VCaP (cell line): Measurements from ENCODE around the gene IQCK.

Experiments
- H3K27ac ChIP-seq: fragments of 450-650 bp; 2 replicates; pipeline ENCODE4 v1.5.1; 2017
- TF ChIP-seq, protein P1 (sequence below): fragments of 450-650 bp; conservative IDR thresholded peaks from 2 replicates; pipeline ENCODE4 v1.5.1; 2017; ENCODE audit warnings: mild to moderate bottlenecking, moderate library complexity

IQCK gene

GRCh38 chr16:19878757-19879156, 160.7 kb downstream of the IQCK start:
- no peak overlapping the region for H3K27ac ChIP-seq
- TF ChIP-seq, protein P1, sequence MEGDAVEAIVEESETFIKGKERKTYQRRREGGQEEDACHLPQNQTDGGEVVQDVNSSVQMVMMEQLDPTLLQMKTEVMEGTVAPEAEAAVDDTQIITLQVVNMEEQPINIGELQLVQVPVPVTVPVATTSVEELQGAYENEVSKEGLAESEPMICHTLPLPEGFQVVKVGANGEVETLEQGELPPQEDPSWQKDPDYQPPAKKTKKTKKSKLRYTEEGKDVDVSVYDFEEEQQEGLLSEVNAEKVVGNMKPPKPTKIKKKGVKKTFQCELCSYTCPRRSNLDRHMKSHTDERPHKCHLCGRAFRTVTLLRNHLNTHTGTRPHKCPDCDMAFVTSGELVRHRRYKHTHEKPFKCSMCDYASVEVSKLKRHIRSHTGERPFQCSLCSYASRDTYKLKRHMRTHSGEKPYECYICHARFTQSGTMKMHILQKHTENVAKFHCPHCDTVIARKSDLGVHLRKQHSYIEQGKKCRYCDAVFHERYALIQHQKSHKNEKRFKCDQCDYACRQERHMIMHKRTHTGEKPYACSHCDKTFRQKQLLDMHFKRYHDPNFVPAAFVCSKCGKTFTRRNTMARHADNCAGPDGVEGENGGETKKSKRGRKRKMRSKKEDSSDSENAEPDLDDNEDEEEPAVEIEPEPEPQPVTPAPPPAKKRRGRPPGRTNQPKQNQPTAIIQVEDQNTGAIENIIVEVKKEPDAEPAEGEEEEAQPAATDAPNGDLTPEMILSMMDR = no peak

GRCh38 chr16:19879241-19879792, 161.2 kb downstream of the IQCK start:
- no peak overlapping the region for H3K27ac ChIP-seq
- TF ChIP-seq, protein P1 = no peak

GRCh38 chr16:19881028-19881427, 163.0 kb downstream of the IQCK start:
- TF ChIP-seq, protein P1 = no peak
- H3K27ac ChIP-seq = no peak overlapping the region

- no peak overlapping the region for H3K27ac ChIP-seq
- TF ChIP-seq, protein P1 = no peak
Observed at GRCh38 chr16:19881783-19882182, 163.7 kb downstream of the IQCK start.

DNA sequence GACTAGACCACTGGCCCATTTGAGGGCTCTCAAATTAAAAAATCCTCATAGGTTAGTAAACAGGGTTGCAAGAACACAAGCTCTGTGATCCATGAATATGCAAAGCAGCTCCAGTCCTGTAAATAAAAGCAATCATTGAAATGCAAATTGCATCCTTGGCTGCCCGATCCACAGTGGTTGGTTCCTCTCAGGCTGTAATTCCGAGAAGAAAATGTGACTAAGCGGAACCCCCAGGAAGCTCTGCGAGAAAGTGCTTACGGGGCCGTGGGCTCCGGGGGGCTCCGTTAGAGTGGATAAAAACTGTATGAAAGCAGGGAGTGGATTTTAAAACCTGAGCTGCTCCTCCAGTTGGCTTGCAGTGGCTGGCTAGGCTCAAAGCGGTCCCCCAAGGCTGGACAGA, 164.1 kb downstream of the IQCK start:
- no peak overlapping the region for H3K27ac ChIP-seq
- TF ChIP-seq, protein P1 = no peak

GRCh38 chr16:19882646-19883045, 164.6 kb downstream of the IQCK start:
- no peak overlapping the region for H3K27ac ChIP-seq
- TF ChIP-seq, protein P1 = no peak

DNA sequence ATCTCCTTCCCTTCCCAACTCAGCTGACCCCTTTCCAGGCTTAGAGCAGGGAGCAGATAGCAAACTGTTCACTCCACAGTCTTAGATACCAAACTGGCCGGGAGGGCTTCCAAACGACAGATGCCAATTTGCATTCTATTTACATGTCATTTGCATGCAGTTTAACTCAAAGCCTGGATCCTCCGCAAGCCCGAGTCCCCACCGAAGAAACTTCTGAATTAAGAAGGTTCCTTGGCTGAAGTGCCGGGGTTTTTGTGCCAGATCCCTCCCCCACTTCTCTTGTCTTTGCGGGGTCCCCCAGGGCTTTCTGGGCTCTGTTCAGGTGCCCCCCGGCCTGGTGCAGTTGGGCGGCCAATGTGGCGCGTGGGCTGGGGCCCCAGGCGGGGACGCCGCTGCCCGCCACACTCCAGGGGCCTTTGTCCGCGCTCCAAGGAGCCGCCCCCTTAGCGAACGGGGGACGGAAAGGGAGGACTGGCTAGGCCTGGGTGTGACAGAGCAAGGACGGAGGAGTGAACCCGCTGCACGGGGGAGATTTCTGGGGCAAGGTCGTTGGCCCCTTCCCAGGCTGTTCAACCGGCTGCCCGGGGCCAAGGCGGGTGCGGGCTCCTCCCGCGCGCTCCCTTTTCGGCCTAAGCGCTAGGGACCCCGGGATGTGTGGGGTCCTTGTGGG, 165.4 kb downstream of the IQCK start:
- TF ChIP-seq, protein P1 = no peak
- H3K27ac ChIP-seq = no peak overlapping the region
